RCC 7860 (cell line): ENCODE measurements around the gene MAP3K9.
"Not testable (repeated sequence)": the region's sequence is repeated elsewhere in the genome, so short reads cannot be mapped to it uniquely, and the experiment has no call there.

ENCODE experiments used
- DNase-seq: peaks from one replicate; pipeline ENCODE4 v3.0.0-alpha.2; 2015; ENCODE audit warnings: low spot score
- FAIRE-seq: peaks from 2 replicates; lab custom pipeline; 2012; peaks lifted over from hg19 to GRCh38; lab: Jason Lieb, UNC

Gene MAP3K9

GRCh38 chr14:70703621-70704168, 105.6 kb downstream of the MAP3K9 start:
- not testable (repeated sequence) for DNase-seq, FAIRE-seq

DNA sequence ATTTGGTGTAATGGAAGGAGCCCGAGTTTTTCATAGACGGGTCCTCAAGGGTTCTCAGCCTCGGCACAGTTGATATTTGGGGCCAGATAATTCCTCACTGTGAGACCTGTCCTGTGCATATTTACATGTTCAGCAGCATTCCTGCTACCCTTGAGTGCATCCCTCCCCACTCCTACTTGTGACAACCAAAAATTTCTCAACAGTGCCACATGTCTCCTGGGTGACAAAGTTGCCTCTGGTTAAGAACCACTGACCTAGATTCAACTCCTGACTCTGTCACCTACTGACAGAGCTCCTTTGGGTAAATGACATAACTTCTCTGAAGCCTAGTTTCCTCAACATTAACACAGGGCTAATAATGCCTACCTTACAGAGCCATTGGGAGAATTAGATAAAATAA, 107.2 kb downstream of the MAP3K9 start:
- DNase-seq (no peak), FAIRE-seq (no peak)

DNA sequence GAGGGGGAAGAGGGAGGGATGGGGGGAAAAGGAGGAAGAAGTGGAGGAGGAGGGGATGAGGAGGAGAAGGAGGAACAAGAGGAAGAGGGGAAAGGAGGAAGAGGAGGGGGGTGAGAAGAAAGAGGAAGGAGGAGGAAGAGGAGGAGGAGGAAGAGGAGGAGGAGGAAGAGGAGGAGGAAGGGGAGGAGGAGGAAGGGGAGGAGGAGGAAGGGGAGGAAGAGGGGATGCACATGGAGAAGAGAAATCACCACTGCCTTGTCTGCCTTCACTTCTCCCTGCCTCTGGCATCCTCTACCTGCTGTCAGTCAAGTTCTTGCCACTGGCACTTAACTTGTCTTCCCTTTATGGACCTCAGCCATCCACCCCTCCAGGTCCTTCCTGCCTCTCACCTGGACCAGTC, 107.7 kb downstream of the MAP3K9 start:
- FAIRE-seq: no peak

DNA sequence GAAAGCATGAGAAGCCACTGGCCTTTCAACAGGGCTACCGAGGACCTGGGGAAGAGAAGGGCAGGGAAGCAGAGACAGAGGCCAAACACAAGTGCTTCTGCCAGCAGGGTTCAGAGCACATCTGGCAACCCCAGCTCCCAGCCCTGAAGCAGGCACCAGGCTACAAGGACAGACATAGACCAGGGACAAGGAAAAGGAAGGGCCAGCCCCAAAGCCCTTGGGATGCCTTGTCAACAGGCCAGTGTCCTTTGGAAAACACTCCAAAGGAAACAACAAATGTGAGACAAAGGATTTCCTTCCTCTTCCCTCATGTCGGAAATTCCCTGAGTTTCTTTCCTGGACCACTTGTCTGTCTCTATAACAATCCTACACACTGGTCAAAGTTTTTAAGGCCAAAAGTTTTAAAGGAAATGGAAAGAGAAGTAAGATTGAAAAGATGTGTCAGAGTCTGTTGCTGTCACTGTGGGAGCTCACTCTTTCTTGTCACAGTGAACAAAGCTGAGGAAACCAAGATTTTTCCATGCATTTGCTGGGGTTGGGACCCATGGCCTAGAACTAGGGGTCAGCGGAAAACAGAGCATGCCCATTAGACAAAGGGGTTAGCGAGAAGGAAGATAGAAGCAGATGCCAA, 108.2 kb downstream of the MAP3K9 start:
- FAIRE-seq: no peak

More for the DNA sequence above, 107.7 kb downstream of the MAP3K9 start:
- no peak for DNase-seq

GRCh38 chr14:70699646-70700045, 109.7 kb downstream of the MAP3K9 start:
- no peak for FAIRE-seq
- DNase-seq: no peak

More for the DNA sequence above, 108.2 kb downstream of the MAP3K9 start:
- no peak for DNase-seq

- FAIRE-seq: no peak
- peak; percentile 18 for DNase-seq
These were observed 111.0 kb downstream of the MAP3K9 start for GRCh38 chr14:70698288-70698687.

GRCh38 chr14:70697701-70698100, 111.6 kb downstream of the MAP3K9 start:
- DNase-seq: no peak
- no peak for FAIRE-seq

DNA sequence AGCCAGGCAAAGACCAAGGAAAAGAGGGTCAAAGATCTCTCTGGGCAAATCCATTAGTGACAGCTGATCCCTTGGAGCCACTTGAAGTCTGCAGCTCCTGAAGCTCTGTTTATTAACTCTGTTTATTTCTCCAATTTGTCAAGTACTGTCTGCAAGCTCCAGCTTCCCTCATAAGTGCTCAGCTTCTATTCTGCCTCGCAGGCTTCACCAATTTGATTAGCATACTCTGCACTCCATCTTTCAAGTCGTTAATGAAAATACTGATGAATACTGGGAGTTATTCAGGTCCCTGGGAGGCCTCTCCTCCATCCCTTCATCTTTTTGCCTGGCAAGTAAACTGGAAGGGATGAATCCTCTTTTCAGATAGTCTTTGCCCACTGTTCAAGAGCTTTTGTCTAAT, 113.3 kb downstream of the MAP3K9 start:
- FAIRE-seq (no peak), DNase-seq (no peak)

DNA sequence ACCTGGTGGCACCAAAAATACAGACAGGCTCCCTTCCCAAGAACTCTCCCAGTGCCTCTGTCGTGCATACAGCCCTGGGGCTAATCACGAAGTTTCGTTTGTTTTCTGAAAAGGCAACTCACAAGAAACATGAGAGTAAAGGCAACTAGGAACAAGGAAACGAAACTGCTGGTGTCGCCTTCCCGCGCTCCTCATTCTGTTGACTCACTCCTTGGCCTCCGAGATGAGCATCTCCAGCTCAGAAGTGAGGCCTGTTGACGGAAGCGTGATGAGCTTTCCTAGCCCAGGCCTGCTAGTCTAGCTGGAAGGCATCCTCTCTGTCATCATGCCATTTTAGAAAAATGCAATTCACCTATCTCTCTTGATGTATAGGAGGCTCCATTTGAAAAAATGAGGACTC, 117.1 kb downstream of the MAP3K9 start:
- DNase-seq (no peak), FAIRE-seq (no peak)

GRCh38 chr14:70685474-70686197, 123.7 kb downstream of the MAP3K9 start:
- no peak for DNase-seq
- no peak for FAIRE-seq

GRCh38 chr14:70683983-70684382, 125.3 kb downstream of the MAP3K9 start:
- no peak for FAIRE-seq

DNA sequence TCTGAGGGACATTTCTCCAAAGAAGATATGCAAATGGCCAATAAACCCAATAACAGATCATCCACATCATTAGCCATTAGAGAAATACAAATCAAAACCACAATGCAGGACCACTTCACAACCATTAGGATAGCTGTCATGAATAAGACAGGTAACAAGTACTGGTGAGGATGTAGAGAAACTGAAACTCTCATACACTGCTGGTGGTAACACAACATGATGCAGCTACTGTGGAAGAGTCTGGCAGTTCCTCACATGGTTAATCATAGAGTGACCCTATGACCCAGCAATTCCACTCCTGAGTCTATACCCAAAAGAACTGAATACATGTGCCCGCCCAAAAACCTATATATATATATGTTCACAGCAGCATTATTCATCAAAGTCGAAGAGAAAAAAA, 128.6 kb downstream of the MAP3K9 start:
- DNase-seq (no peak), FAIRE-seq (no peak)

More at GRCh38 chr14:70683983-70684382, 125.3 kb downstream of the MAP3K9 start:
- no peak for DNase-seq

- FAIRE-seq: no peak
These were observed 132.0 kb downstream of the MAP3K9 start for GRCh38 chr14:70677341-70677740.

More at GRCh38 chr14:70677341-70677740, 132.0 kb downstream of the MAP3K9 start:
- no peak for DNase-seq
